SH-SY5Y (cell line): ENCODE results near the gene COL18A1.

ENCODE experiments used
- GATA2 ChIP-seq: IDR thresholded peaks from 2 replicates; pipeline ENCODE4 v1.6.1; 2011; ENCODE audit warnings: mild to moderate bottlenecking, low read depth, low read length
- GATA3 ChIP-seq: IDR thresholded peaks from 2 replicates; pipeline ENCODE4 v1.6.1; 2011; ENCODE audit warnings: low read depth, mild to moderate bottlenecking, low read length, moderate library complexity

- TF ChIP-seq GATA2 (no peak), GATA3 (no peak)
Observed at GRCh38 chr21:45364468-45365185, 40.3 kb upstream of the COL18A1 start.
